GM23338 (cell line): ENCODE measurements around the gene DLG2. TPM values are rescaled to one million over a fixed set of nuclear protein-coding genes. Genes with fewer than 3 reads are reported as not detected.

Experiments used
- ATAC-seq: fragments of 200-7000 bp; cut with Tn5 transposase; 3 replicates; pipeline ENCODE4 v1.9.1; 2020
- DNase-seq: peaks from one replicate; pipeline ENCODE4 v3.0.0-alpha.2; 2015; ENCODE audit warnings: low spot score
- H2AFZ ChIP-seq: fragments of 200-600 bp; sonication (generic); 2 replicates; pipeline ENCODE4 v1.8.0; 2016; ENCODE audit warnings: antibody characterized with exemption, mild to moderate bottlenecking, moderate library complexity
- H3F3A ChIP-seq: fragments of 200-600 bp; sonication (generic); replicated peaks from 2 replicates; pipeline ENCODE4 v1.8.0; 2017; ENCODE audit warnings: antibody characterized with exemption, mixed run types, low read depth
- H3K27ac ChIP-seq: fragments of 200-600 bp; sonication (generic); 2 replicates; pipeline ENCODE4 v1.6.1; 2016; ENCODE audit warnings: low read depth
- H3K27me3 ChIP-seq: fragments of 200-600 bp; sonication (generic); 2 replicates; pipeline ENCODE4 v1.8.0; 2016; ENCODE audit warnings: mild to moderate bottlenecking, mixed run types, moderate library complexity; ENCODE audit not compliant: insufficient read depth
- H3K36me3 ChIP-seq: fragments of 200-600 bp; sonication (generic); 2 replicates; pipeline ENCODE4 v1.8.0; 2016; ENCODE audit warnings: mild to moderate bottlenecking; ENCODE audit not compliant: insufficient read depth
- H3K4me1 ChIP-seq: fragments of 200-600 bp; sonication (generic); 2 replicates; pipeline ENCODE4 v1.8.0; 2016; ENCODE audit warnings: mild to moderate bottlenecking, moderate library complexity; ENCODE audit not compliant: insufficient read depth
- H3K4me2 ChIP-seq: fragments of 200-600 bp; sonication (generic); 2 replicates; pipeline ENCODE4 v1.7.1; 2017; ENCODE audit warnings: mixed run types
- H3K4me3 ChIP-seq: fragments of 200-600 bp; sonication (generic); 2 replicates; pipeline ENCODE4 v1.6.1; 2016; ENCODE audit warnings: mixed run types
- H3K79me2 ChIP-seq: fragments of 200-600 bp; sonication (generic); replicated peaks from 2 replicates; pipeline ENCODE4 v1.8.0; 2017; ENCODE audit warnings: mild to moderate bottlenecking; ENCODE audit not compliant: insufficient read depth
- H3K9me2 ChIP-seq: fragments of 200-600 bp; sonication (generic); 2 replicates; pipeline ENCODE4 v1.8.0; 2017; ENCODE audit not compliant: insufficient read depth
- H4K20me1 ChIP-seq: fragments of 200-600 bp; sonication (generic); replicated peaks from 2 replicates; pipeline ENCODE4 v1.8.0; 2017; ENCODE audit warnings: mild to moderate bottlenecking; ENCODE audit not compliant: insufficient read depth
- H3K27ac Mint-ChIP-seq: 2 replicates; pipeline ENCODE4 v1.8.0; 2020; ENCODE audit warnings: inconsistent platforms, mild to moderate bottlenecking, moderate library complexity, mixed read lengths
- H3K27me3 Mint-ChIP-seq: 3 replicates; pipeline ENCODE4 v1.8.0; 2022; ENCODE audit warnings: low read depth, mild to moderate bottlenecking, moderate library complexity, mixed read lengths, inconsistent platforms; ENCODE audit not compliant: insufficient read depth, poor library complexity
- H3K36me3 Mint-ChIP-seq: 3 replicates; pipeline ENCODE4 v1.8.0; 2021; ENCODE audit warnings: low read depth, mild to moderate bottlenecking, inconsistent platforms, moderate library complexity, mixed read lengths
- H3K4me1 Mint-ChIP-seq: 3 replicates; pipeline ENCODE4 v1.8.0; 2020; ENCODE audit warnings: mild to moderate bottlenecking, inconsistent platforms, mixed read lengths
- H3K4me3 Mint-ChIP-seq: 3 replicates; pipeline ENCODE4 v1.8.0; 2021; ENCODE audit warnings: moderate library complexity, mild to moderate bottlenecking, inconsistent platforms, mixed read lengths
- H3K9me3 Mint-ChIP-seq: 3 replicates; pipeline ENCODE4 v1.8.0; 2020; ENCODE audit warnings: moderate library complexity, mild to moderate bottlenecking, inconsistent platforms, mixed read lengths
- CTCF ChIP-seq, 2 experiments: fragments of 200-600 bp in 1 of 2; sonication (generic) in 1 of 2; conservative IDR thresholded peaks; 2 replicates each; pipeline versions ENCODE4 v1.5.1 to v1.6.1; 2016 to 2017; ENCODE audit warnings: antibody characterized with exemption in 2 of 2, low read depth in 2 of 2, mild to moderate bottlenecking in 2 of 2, moderate library complexity in 1 of 2
- EZH2 ChIP-seq: fragments of 200-600 bp; sonication (generic); IDR thresholded peaks from one replicate; pipeline ENCODE4 v1.8.0; 2017; ENCODE audit warnings: antibody characterized with exemption, mild to moderate bottlenecking, low read depth; ENCODE audit not compliant: unreplicated experiment
- JUNB ChIP-seq: IDR thresholded peaks from one replicate; pipeline ENCODE4 v1.6.1; 2016; ENCODE audit warnings: antibody characterized with exemption; ENCODE audit not compliant: unreplicated experiment
- POLR2AphosphoS5 ChIP-seq: IDR thresholded peaks from 2 replicates; pipeline ENCODE4 v1.6.1; 2016; ENCODE audit warnings: antibody characterized with exemption, low read depth
- ZNF331 ChIP-seq: fragments of 250-450 bp; sonication (Bioruptor Pico); IDR thresholded peaks from 2 replicates; pipeline ENCODE4 v1.5.0; 2020; ENCODE audit warnings: low read depth, mild to moderate bottlenecking, moderate library complexity
- polyA plus RNA-seq: library from polyadenylated mRNA; unstranded; fragments of >200 nt; fragmentation: Nextera tagmentation; extraction: Ambion mirVana; gene quantifications from 2 replicates; pipeline ENCODE4 v1.2.1, GENCODE V29; 2016
- total RNA-seq: library from RNA; depleted of rRNA; stranded (reverse); fragments of >200 nt; shearing (Covaris generic); gene quantifications from 2 replicates; pipeline ENCODE4 v1.2.3, GENCODE V29; 2014
- TF ChIP-seq, protein P1 (sequence below): IDR thresholded peaks from 2 replicates; pipeline ENCODE4 v1.6.1; 2016; ENCODE audit warnings: antibody characterized with exemption
- TF ChIP-seq, protein P2 (sequence below): fragments of 250-450 bp; sonication (Bioruptor Pico); IDR thresholded peaks from 2 replicates; pipeline ENCODE4 v1.5.0; 2020; ENCODE audit warnings: mild to moderate bottlenecking, moderate library complexity

The DLG2 gene
- total and polyA plus RNA-seq, 2 experiments from 2014 or later = 19.8 to 21.5 TPM

GRCh38 chr11:84583106-84583505 is 1044.0 kb downstream of the DLG2 start:
- Histone ChIP-seq H3K9me2 (no peaks in the 10 kb centered on the region), H3K4me2 (no peak overlapping the region), H3F3A (no peaks in the 10 kb centered on the region), H3K27me3 (no peaks in the 10 kb centered on the region), H3K36me3 (no peaks in the 10 kb centered on the region), H3K79me2 (no peaks in the 10 kb centered on the region), H4K20me1 (no peaks in the 10 kb centered on the region), H3K4me3 (no peak overlapping the region), H3K4me1 (no peaks in the 10 kb centered on the region; the same call in 1 of the 2 replicates), H2AFZ (no peak overlapping the region), H3K27ac (no peak overlapping the region)
- Mint-ChIP-seq H3K27me3 (peaks cover 2% of the 10 kb centered on the region), H3K4me1 (peaks cover 10% of the 10 kb centered on the region), H3K4me3 (no peak overlapping the region), H3K27ac (no peak overlapping the region), H3K9me3 (peaks cover 9% of the 10 kb centered on the region), H3K36me3 (peaks cover 7% of the 10 kb centered on the region; the same call in 1 of the 3 replicates)
- TF ChIP-seq, protein P1, sequence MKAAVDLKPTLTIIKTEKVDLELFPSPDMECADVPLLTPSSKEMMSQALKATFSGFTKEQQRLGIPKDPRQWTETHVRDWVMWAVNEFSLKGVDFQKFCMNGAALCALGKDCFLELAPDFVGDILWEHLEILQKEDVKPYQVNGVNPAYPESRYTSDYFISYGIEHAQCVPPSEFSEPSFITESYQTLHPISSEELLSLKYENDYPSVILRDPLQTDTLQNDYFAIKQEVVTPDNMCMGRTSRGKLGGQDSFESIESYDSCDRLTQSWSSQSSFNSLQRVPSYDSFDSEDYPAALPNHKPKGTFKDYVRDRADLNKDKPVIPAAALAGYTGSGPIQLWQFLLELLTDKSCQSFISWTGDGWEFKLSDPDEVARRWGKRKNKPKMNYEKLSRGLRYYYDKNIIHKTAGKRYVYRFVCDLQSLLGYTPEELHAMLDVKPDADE = no peak
- TF ChIP-seq EZH2 (no peak), ZNF331 (CRISPR knock-in tag) (no peak), JUNB (no peak), CTCF (conservative IDR thresholded peaks at IDR 0.05; ENCODE audit: low read depth in 2 of 2) (no peak), POLR2AphosphoS5 (no peak)
- ATAC-seq = no peak
- DNase-seq = no peak

DNA sequence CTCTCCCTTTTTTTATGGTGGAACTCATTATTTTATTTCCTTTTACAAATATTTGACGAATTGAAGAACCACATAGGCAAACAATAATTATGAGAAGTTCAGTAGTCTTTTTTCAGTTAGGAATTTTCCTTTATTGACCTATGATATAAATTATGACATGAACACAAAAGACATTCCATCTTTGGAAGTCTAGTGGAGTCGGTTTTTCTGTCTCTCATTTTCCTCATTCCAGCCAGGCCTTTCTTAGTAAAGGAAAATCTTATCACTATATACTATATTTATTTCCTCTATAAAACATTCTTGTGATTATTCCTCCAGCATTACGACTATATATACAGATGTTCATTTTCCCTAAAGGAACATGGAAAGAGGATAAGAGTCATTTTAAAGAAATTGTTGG is 1046.1 kb downstream of the DLG2 start:
- Mint-ChIP-seq H3K27ac (no peak overlapping the region), H3K36me3 (peaks cover 17% of the 10 kb centered on the region), H3K27me3 (peaks cover 2% of the 10 kb centered on the region), H3K4me1 (peaks cover 6% of the 10 kb centered on the region), H3K4me3 (no peak overlapping the region), H3K9me3 (peaks cover 23% of the 10 kb centered on the region)
- Histone ChIP-seq H3K36me3 (no peaks in the 10 kb centered on the region), H3K9me2 (peaks cover 3% of the 10 kb centered on the region; the same call in 1 of the 2 replicates), H4K20me1 (no peaks in the 10 kb centered on the region), H3F3A (no peaks in the 10 kb centered on the region), H3K27ac (no peak overlapping the region), H3K4me1 (no peaks in the 10 kb centered on the region), H3K4me2 (no peak overlapping the region), H3K4me3 (no peak overlapping the region), H3K79me2 (no peaks in the 10 kb centered on the region), H3K27me3 (no peaks in the 10 kb centered on the region), H2AFZ (no peak overlapping the region)
- DNase-seq (no peak), ATAC-seq (no peak)
- TF ChIP-seq, protein P2, sequence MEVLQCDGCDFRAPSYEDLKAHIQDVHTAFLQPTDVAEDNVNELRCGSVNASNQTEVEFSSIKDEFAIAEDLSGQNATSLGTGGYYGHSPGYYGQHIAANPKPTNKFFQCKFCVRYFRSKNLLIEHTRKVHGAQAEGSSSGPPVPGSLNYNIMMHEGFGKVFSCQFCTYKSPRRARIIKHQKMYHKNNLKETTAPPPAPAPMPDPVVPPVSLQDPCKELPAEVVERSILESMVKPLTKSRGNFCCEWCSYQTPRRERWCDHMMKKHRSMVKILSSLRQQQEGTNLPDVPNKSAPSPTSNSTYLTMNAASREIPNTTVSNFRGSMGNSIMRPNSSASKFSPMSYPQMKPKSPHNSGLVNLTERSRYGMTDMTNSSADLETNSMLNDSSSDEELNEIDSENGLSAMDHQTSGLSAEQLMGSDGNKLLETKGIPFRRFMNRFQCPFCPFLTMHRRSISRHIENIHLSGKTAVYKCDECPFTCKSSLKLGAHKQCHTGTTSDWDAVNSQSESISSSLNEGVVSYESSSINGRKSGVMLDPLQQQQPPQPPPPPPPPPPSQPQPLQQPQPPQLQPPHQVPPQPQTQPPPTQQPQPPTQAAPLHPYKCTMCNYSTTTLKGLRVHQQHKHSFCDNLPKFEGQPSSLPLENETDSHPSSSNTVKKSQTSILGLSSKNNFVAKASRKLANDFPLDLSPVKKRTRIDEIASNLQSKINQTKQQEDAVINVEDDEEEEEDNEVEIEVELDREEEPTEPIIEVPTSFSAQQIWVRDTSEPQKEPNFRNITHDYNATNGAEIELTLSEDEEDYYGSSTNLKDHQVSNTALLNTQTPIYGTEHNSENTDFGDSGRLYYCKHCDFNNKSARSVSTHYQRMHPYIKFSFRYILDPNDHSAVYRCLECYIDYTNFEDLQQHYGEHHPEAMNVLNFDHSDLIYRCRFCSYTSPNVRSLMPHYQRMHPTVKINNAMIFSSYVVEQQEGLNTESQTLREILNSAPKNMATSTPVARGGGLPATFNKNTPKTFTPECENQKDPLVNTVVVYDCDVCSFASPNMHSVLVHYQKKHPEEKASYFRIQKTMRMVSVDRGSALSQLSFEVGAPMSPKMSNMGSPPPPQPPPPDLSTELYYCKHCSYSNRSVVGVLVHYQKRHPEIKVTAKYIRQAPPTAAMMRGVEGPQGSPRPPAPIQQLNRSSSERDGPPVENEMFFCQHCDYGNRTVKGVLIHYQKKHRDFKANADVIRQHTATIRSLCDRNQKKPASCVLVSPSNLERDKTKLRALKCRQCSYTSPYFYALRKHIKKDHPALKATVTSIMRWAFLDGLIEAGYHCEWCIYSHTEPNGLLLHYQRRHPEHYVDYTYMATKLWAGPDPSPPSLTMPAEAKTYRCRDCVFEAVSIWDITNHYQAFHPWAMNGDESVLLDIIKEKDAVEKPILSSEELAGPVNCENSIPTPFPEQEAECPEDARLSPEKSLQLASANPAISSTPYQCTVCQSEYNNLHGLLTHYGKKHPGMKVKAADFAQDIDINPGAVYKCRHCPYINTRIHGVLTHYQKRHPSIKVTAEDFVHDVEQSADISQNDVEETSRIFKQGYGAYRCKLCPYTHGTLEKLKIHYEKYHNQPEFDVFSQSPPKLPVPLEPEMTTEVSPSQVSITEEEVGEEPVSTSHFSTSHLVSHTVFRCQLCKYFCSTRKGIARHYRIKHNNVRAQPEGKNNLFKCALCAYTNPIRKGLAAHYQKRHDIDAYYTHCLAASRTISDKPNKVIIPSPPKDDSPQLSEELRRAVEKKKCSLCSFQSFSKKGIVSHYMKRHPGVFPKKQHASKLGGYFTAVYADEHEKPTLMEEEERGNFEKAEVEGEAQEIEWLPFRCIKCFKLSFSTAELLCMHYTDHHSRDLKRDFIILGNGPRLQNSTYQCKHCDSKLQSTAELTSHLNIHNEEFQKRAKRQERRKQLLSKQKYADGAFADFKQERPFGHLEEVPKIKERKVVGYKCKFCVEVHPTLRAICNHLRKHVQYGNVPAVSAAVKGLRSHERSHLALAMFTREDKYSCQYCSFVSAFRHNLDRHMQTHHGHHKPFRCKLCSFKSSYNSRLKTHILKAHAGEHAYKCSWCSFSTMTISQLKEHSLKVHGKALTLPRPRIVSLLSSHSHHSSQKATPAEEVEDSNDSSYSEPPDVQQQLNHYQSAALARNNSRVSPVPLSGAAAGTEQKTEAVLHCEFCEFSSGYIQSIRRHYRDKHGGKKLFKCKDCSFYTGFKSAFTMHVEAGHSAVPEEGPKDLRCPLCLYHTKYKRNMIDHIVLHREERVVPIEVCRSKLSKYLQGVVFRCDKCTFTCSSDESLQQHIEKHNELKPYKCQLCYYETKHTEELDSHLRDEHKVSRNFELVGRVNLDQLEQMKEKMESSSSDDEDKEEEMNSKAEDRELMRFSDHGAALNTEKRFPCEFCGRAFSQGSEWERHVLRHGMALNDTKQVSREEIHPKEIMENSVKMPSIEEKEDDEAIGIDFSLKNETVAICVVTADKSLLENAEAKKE (CRISPR knock-in tag) = no peak
- no peak for TF ChIP-seq ZNF331 (CRISPR knock-in tag)
- no peak for TF ChIP-seq EZH2
- no peak for TF ChIP-seq CTCF (conservative IDR thresholded peaks at IDR 0.05; ENCODE audit: low read depth in 2 of 2)
